GM19240 (cell line): Measurements from ENCODE around the gene NUP93.
A peak's percentile ranks its signal among the peaks of the same experiment; 100 is the strongest.
"Not testable (repeated sequence)": the region's sequence is repeated elsewhere in the genome, so short reads cannot be mapped to it uniquely, and the experiment has no call there.

Source experiments
- DNase-seq: peaks from one replicate; pipeline ENCODE4 v3.0.0; 2011; ENCODE audit warnings: low spot score; ENCODE audit not compliant: insufficient read length

The NUP93 gene

GRCh38 chr16:56868175-56868574 is 138.2 kb downstream of the NUP93 start:
- no peak for DNase-seq

GRCh38 chr16:56868766-56869165 is 138.8 kb downstream of the NUP93 start:
- not testable (repeated sequence) for DNase-seq

GRCh38 chr16:56869513-56870275 is 139.8 kb downstream of the NUP93 start:
- peak; percentile 52 for DNase-seq

GRCh38 chr16:56870276-56870888 is 140.5 kb downstream of the NUP93 start:
- no peak for DNase-seq

- no peak for DNase-seq
These were observed 141.3 kb downstream of the NUP93 start for GRCh38 chr16:56871172-56871593.

GRCh38 chr16:56872863-56873391 is 143.0 kb downstream of the NUP93 start:
- DNase-seq = no peak

- DNase-seq = no peak
These were observed 144.9 kb downstream of the NUP93 start for GRCh38 chr16:56874800-56875199.

GRCh38 chr16:56876048-56876447 is 146.1 kb downstream of the NUP93 start:
- DNase-seq = no peak

- DNase-seq = no peak
These were observed 147.7 kb downstream of the NUP93 start for GRCh38 chr16:56877486-56878182.

GRCh38 chr16:56878282-56878854 is 148.4 kb downstream of the NUP93 start:
- DNase-seq = no peak

- no peak for DNase-seq
These were observed 149.3 kb downstream of the NUP93 start for GRCh38 chr16:56879276-56879675.

- no peak for DNase-seq
These were observed 150.2 kb downstream of the NUP93 start for GRCh38 chr16:56880176-56880575.

GRCh38 chr16:56880685-56881084 is 150.8 kb downstream of the NUP93 start:
- DNase-seq = no peak

- DNase-seq = no peak
These were observed 152.3 kb downstream of the NUP93 start for GRCh38 chr16:56882077-56882800.

- no peak for DNase-seq
These were observed 153.7 kb downstream of the NUP93 start for GRCh38 chr16:56883586-56883985.

- DNase-seq = no peak
These were observed 154.2 kb downstream of the NUP93 start for GRCh38 chr16:56884026-56884582.

- DNase-seq = not testable (repeated sequence)
These were observed 155.0 kb downstream of the NUP93 start for GRCh38 chr16:56884929-56885328.

GRCh38 chr16:56885446-56886162 is 155.7 kb downstream of the NUP93 start:
- no peak for DNase-seq

GRCh38 chr16:56886296-56886695 is 156.4 kb downstream of the NUP93 start:
- no peak for DNase-seq

GRCh38 chr16:56886826-56887225 is 156.9 kb downstream of the NUP93 start:
- DNase-seq = no peak
